WTC11 (cell line): ENCODE data around the gene ANAPC1. TPM values are rescaled to one million over a fixed set of nuclear protein-coding genes. Genes with fewer than 3 reads are reported as not detected.

Source experiments
- microRNA-seq: library from miRNA; unstranded; fragments of <30 nt; microRNA quantifications from one replicate; pipeline ENCODE4 v1.2.0, GENCODE V29; 2022; ENCODE audit warnings: borderline number of aligned reads
- total RNA-seq: library from RNA; stranded (reverse); gene quantifications from 3 replicates; pipeline ENCODE4 v1.2.3, GENCODE V29; 2021

ANAPC1 gene
- total RNA-seq, 1 experiment from 2014 or later = 122 TPM

Small RNAs within 50 kb of the gene (microRNA-seq; reads per million reads assigned to microRNA genes)
- gene MIR4771-2 = not detected

Other genes with a start within 250 kb of the ANAPC1 start
- 5.7 to 7.3 TPM (median 6.9 TPM) in 3 replicates for gene MERTK, start 14.4 kb upstream of the ANAPC1 start, total RNA-seq
- 9.0 to 12.5 TPM (median 10.6 TPM) in 3 replicates for gene TMEM87B, start 171.1 kb upstream of the ANAPC1 start, total RNA-seq